DND-41 (cell line): Measurements from ENCODE around the gene SHOC2.

Experiments
- ATAC-seq: fragments of 200-7000 bp; cut with Tn5 transposase; 3 replicates; pipeline ENCODE4 v1.9.1; 2021; ENCODE audit warnings: low read depth; ENCODE audit not compliant: insufficient read depth
- DNase-seq: peaks from one replicate; pipeline ENCODE4 v3.0.0-alpha.2; 2020
- H2AFZ ChIP-seq: 2 replicates; pipeline ENCODE4 v1.6.0; 2012; ENCODE audit warnings: low read depth, low read length
- H3K27ac ChIP-seq: 2 replicates; pipeline ENCODE4 v1.5.1; 2012; ENCODE audit warnings: low read length, inconsistent platforms
- H3K27me3 ChIP-seq: fragments of 200-600 bp; sonication (generic); 2 replicates; pipeline ENCODE4 v1.6.0; 2012; ENCODE audit warnings: low read length, mild to moderate bottlenecking, inconsistent platforms; ENCODE audit not compliant: insufficient read depth, poor library complexity
- H3K36me3 ChIP-seq: 2 replicates; pipeline ENCODE4 v1.5.1; 2012; ENCODE audit warnings: low read length, inconsistent platforms; ENCODE audit not compliant: insufficient read depth
- H3K4me1 ChIP-seq: 2 replicates; pipeline ENCODE4 v1.5.1; 2012; ENCODE audit warnings: mild to moderate bottlenecking, low read length; ENCODE audit not compliant: insufficient read depth
- H3K4me2 ChIP-seq: 2 replicates; pipeline ENCODE4 v1.6.0; 2012; ENCODE audit warnings: mild to moderate bottlenecking, moderate library complexity, low read length, inconsistent platforms; ENCODE audit not compliant: insufficient read depth
- H3K4me3 ChIP-seq, 2 experiments: fragments of 200-600 bp in 1 of 2; shearing (Covaris generic) in 1 of 2; 2 replicates each; pipeline ENCODE4 v1.5.1; 2012 to 2016; ENCODE audit warnings: inconsistent platforms in 2 of 2, low read length in 2 of 2, mild to moderate bottlenecking in 2 of 2, low read depth in 1 of 2, moderate library complexity in 1 of 2
- H3K79me2 ChIP-seq: 2 replicates; pipeline ENCODE4 v1.6.0; 2012; ENCODE audit warnings: low read length, inconsistent platforms; ENCODE audit not compliant: insufficient read depth
- H3K9ac ChIP-seq: 2 replicates; pipeline ENCODE4 v1.6.0; 2012; ENCODE audit warnings: low read depth, mild to moderate bottlenecking, inconsistent platforms, low read length, moderate library complexity
- H3K9me3 ChIP-seq: 2 replicates; pipeline ENCODE4 v1.5.1; 2012; ENCODE audit warnings: low read length, moderate library complexity, mild to moderate bottlenecking, inconsistent platforms; ENCODE audit not compliant: insufficient read depth, severe bottlenecking
- H4K20me1 ChIP-seq: 2 replicates; pipeline ENCODE4 v1.6.0; 2012; ENCODE audit warnings: low read length; ENCODE audit not compliant: insufficient read depth
- EZH2 ChIP-seq: IDR thresholded peaks from 3 replicates; pipeline ENCODE4 v1.6.1; 2012; ENCODE audit warnings: borderline replicate concordance, low read depth, mild to moderate bottlenecking, moderate library complexity, low read length, inconsistent platforms; ENCODE audit not compliant: severe bottlenecking
- TF ChIP-seq, protein P1 (sequence below): IDR thresholded peaks from 2 replicates; pipeline ENCODE4 v1.5.1; 2012; ENCODE audit warnings: borderline replicate concordance, low read length, moderate library complexity, mild to moderate bottlenecking; ENCODE audit not compliant: poor library complexity, severe bottlenecking; ENCODE audit errors: extremely low read depth

SHOC2 gene

DNA sequence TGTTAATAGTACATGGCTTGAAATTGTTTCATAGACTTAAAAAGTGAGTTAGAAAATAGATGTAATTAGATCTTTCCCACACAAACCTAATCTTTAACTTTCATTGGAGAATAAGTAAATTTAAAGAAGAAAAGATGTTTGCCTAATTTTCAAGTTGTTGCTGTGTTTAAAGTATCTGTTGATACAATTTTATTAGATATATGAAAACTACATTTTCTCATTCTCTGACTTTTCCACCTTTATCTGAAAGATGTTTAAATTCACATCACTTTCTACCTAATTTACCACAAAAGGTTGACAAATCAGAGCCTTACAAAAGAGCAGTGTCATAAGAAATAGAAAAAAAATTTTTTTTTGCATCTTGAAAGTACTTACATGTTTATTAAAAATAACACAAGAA is 45.8 kb downstream of the SHOC2 start:
- DNase-seq (no peak), ATAC-seq (no peak)
- Histone ChIP-seq H3K9me3 (no peaks in the 10 kb centered on the region), H3K27ac (no peak overlapping the region), H3K27me3 (no peaks in the 10 kb centered on the region), H3K36me3 (peaks cover 5% of the 10 kb centered on the region; the same call in 1 of the 2 replicates), H3K79me2 (peaks cover 92% of the 10 kb centered on the region), H3K4me3 (no peak overlapping the region), H2AFZ (no peak overlapping the region), H3K4me1 (no peaks in the 10 kb centered on the region), H3K9ac (no peak overlapping the region), H4K20me1 (peaks cover 35% of the 10 kb centered on the region), H3K4me2 (no peak overlapping the region)
- TF ChIP-seq EZH2, result no peak

DNA sequence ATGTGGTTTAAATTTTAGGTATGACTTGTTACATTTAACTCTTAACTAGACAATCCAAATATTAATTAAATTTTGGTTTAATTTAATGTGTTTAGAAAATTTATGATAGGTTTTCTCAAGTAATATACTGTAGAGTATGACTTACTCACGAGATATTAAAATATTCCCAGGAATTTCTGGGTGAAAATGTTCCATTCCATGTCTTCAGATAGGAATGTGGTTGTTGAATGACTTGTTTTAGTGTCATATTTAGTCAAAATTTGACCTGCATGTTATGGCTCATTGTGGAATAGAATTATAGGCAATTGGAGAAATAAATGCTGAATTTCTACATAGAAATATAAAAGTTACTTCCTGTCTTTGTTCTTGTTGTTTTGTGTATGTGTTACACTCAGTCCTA is 46.7 kb downstream of the SHOC2 start:
- no peak for TF ChIP-seq EZH2
- TF ChIP-seq, protein P1, sequence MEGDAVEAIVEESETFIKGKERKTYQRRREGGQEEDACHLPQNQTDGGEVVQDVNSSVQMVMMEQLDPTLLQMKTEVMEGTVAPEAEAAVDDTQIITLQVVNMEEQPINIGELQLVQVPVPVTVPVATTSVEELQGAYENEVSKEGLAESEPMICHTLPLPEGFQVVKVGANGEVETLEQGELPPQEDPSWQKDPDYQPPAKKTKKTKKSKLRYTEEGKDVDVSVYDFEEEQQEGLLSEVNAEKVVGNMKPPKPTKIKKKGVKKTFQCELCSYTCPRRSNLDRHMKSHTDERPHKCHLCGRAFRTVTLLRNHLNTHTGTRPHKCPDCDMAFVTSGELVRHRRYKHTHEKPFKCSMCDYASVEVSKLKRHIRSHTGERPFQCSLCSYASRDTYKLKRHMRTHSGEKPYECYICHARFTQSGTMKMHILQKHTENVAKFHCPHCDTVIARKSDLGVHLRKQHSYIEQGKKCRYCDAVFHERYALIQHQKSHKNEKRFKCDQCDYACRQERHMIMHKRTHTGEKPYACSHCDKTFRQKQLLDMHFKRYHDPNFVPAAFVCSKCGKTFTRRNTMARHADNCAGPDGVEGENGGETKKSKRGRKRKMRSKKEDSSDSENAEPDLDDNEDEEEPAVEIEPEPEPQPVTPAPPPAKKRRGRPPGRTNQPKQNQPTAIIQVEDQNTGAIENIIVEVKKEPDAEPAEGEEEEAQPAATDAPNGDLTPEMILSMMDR, result no peak
- Histone ChIP-seq H3K9me3 (no peaks in the 10 kb centered on the region), H3K4me2 (no peak overlapping the region), H4K20me1 (peaks cover 36% of the 10 kb centered on the region), H3K27me3 (no peaks in the 10 kb centered on the region), H3K27ac (no peak overlapping the region), H3K4me1 (no peaks in the 10 kb centered on the region), H3K4me3 (no peak overlapping the region), H3K79me2 (peaks cover 92% of the 10 kb centered on the region), H2AFZ (no peak overlapping the region), H3K9ac (no peak overlapping the region), H3K36me3 (peaks cover 5% of the 10 kb centered on the region; the same call in 1 of the 2 replicates)
- no peak for ATAC-seq
- no peak for DNase-seq

DNA sequence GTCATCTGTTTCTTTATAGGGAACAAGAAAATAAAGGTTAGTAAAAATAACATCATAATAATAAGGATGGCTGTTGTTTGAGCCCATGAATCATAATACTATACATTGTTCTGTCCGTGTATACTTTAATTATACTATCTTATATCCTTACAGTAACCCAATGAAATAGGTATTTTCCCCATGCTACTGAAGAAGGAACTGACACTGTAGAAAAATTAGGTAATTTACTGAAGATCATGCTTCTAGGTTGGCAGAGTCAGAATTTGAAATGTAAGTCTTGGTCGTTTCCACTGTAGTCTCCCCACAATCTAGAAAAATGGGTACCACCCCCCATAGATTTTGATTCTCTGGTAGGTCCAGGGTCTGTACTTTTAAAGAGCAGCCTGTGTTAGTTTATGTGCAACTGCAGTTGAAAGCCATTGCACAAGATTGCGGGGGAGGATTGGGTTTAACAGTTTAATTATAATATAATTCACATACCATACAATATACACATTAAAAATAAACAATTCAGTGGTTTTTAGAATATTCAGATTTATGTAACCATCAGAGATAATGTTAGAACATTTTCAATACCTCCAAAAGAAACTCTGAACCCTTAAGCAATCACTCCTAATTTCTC is 47.7 kb downstream of the SHOC2 start:
- TF ChIP-seq, protein P1, result no peak
- TF ChIP-seq EZH2, result no peak
- peaks cover 5% of the 10 kb centered on the region; the same call in 1 of the 2 replicates for H3K36me3 ChIP-seq
- no peaks in the 10 kb centered on the region for H3K27me3 ChIP-seq
- peaks cover 90% of the 10 kb centered on the region for H3K79me2 ChIP-seq
- no peaks in the 10 kb centered on the region for H3K9me3 ChIP-seq
- no peak for ATAC-seq
- no peak for DNase-seq
- peaks cover 35% of the 10 kb centered on the region for H4K20me1 ChIP-seq
- no peak overlapping the region for H3K27ac ChIP-seq
- H3K4me2 ChIP-seq, result no peak overlapping the region
- no peak overlapping the region for H3K4me3 ChIP-seq
- no peaks in the 10 kb centered on the region for H3K4me1 ChIP-seq
- H2AFZ ChIP-seq, result no peak overlapping the region
- H3K9ac ChIP-seq, result no peak overlapping the region

DNA sequence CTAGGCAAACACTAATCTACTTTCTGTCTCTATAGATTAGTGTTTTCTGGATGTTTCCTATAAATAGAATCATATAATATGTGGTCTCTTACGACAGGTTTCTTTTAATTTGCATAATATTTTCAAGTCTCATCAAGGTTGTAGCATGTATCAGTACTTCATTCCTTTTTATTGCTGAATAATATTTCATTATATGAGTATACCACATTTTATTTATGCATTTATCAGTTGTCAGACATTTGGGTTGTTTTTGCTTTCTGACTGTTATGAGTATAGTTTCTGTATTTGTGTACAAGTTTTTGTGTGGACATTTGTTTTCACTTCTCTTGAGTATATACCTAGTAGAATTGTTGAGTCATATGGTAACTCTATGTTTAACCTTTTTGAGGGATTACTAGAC is 48.2 kb downstream of the SHOC2 start:
- Histone ChIP-seq H2AFZ (no peak overlapping the region), H3K27me3 (no peaks in the 10 kb centered on the region), H3K36me3 (peaks cover 5% of the 10 kb centered on the region; the same call in 1 of the 2 replicates), H3K27ac (no peak overlapping the region), H3K79me2 (peaks cover 90% of the 10 kb centered on the region), H3K9ac (no peak overlapping the region), H3K4me2 (no peak overlapping the region), H3K9me3 (no peaks in the 10 kb centered on the region), H4K20me1 (peaks cover 32% of the 10 kb centered on the region), H3K4me3 (no peak overlapping the region), H3K4me1 (no peaks in the 10 kb centered on the region)
- no peak for DNase-seq
- TF ChIP-seq, protein P1, result no peak
- no peak for TF ChIP-seq EZH2
- ATAC-seq, result no peak
